Fibroblast of skin of left quadriceps (primary cell): ENCODE results near the gene ADRA1B.

ENCODE experiments used
- DNase-seq, 2 experiments: peaks; one replicate each; pipeline ENCODE4 v3.0.0-alpha.2; 2013; ENCODE audit warnings: low read depth in 2 of 2

The ADRA1B gene

GRCh38 chr5:159928122-159928909, 12.0 kb downstream of the ADRA1B start:
- DNase-seq, result peak; percentile 44 to 53

GRCh38 chr5:159929176-159929575, 12.9 kb downstream of the ADRA1B start:
- no peak for DNase-seq

GRCh38 chr5:159933531-159934485, 17.5 kb downstream of the ADRA1B start:
- DNase-seq, result no peak

GRCh38 chr5:159935946-159936345, 19.7 kb downstream of the ADRA1B start:
- no peak for DNase-seq

- no peak for DNase-seq
Measured at GRCh38 chr5:159936686-159937329, 20.5 kb downstream of the ADRA1B start.

- no peak for DNase-seq
Measured at GRCh38 chr5:159937580-159937979, 21.3 kb downstream of the ADRA1B start.

GRCh38 chr5:159943326-159943725, 27.0 kb downstream of the ADRA1B start:
- no peak for DNase-seq

- DNase-seq, result no peak
Measured at GRCh38 chr5:159944056-159944600, 27.8 kb downstream of the ADRA1B start.

- DNase-seq, result no peak
Measured at GRCh38 chr5:159945359-159945758, 29.1 kb downstream of the ADRA1B start.

- DNase-seq, result peak; percentile 77 to 78
Measured at GRCh38 chr5:159947708-159948358, 31.6 kb downstream of the ADRA1B start.

- no peak for DNase-seq
Measured at GRCh38 chr5:159951387-159951786, 35.1 kb downstream of the ADRA1B start.

GRCh38 chr5:159951834-159952233, 35.6 kb downstream of the ADRA1B start:
- DNase-seq, result no peak

GRCh38 chr5:159953609-159954008, 37.3 kb downstream of the ADRA1B start:
- no peak for DNase-seq

- DNase-seq, result no peak
Measured at GRCh38 chr5:159955056-159955624, 38.9 kb downstream of the ADRA1B start.

- DNase-seq, result no peak
Measured at GRCh38 chr5:159956074-159956473, 39.8 kb downstream of the ADRA1B start.

- DNase-seq, result no peak
Measured at GRCh38 chr5:159961176-159962160, 45.2 kb downstream of the ADRA1B start.

- no peak for DNase-seq
Measured at GRCh38 chr5:159962214-159962613, 45.9 kb downstream of the ADRA1B start.

GRCh38 chr5:159963935-159964334, 47.7 kb downstream of the ADRA1B start:
- no peak for DNase-seq

- DNase-seq, result no peak
Measured at GRCh38 chr5:159965031-159965837, 49.0 kb downstream of the ADRA1B start.
